ENCODE data around the gene RBP5. TPM values are rescaled to one million over a fixed set of nuclear protein-coding genes. Genes with fewer than 3 reads are reported as not detected.

Gene RBP5
- total RNA-seq, 2 donors from 2014 or later = 0.97 to 2.1 TPM

DNA sequence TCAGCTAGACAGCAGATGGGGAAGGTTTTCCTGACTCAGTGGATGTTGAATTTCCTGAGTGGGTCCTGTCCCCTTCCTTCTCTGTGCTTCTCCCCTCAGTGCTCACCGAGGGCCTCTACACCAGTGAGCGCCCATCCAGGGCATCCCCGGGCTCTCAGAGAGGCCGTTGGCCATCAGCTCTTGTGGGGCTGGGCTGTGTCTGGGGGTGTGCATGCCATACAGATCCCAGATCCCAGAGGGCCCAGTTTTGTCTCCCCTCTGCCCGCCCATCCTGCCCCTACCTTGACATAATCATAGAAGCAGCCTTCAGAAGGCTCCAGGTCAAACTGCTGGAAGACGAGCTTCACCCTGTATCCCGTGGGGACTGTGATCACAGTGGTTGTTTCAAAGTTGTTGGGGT lies 37.5 kb downstream of the RBP5 start:
- ATAC-seq (peak in 1 of 2 donors; percentile 5), DNase-seq (no peak)
- intact Hi-C loops (cut with DNase I) = no loop called here

DNA sequence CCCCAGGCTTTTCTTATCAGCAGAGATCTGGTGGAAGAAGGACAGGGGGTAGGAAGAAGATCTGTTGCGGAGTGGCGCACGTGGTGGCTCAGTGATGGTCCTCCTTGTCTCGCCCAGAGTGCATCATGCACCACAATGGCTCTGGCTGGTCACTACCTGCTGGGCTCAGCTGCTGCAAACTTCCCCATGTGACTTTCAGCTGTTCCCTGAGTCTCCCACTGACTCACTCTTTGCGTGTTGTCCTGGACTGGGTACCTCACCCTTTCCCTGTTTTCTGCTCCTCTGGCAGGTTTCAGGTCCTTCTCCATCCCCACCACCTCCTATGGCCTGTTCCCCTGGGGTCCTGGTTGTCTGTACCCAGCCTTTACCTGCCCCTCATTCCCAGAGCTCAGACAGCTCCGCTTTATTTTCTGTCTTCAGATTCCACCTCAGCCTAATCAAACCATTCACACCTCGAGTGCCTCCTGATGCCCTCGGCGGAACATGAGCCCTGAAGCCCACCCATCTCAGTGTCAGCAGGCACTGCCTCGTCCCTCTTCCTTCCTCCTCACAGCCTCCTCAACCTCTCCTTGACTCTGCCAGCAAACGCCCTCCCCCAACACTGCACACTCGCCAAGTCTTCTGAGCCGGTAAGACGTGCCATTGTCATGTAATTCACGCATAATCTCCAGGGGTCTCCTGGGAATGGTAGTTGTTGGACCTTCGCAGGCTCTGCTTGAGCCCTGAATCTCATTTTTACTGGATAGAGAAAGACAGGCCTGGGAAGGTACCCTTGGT lies 38.3 kb downstream of the RBP5 start:
- no peak for DNase-seq
- intact Hi-C loops (cut with DNase I) = no loop called here
- ATAC-seq = peak in 1 of 2 donors; percentile 8

DNA sequence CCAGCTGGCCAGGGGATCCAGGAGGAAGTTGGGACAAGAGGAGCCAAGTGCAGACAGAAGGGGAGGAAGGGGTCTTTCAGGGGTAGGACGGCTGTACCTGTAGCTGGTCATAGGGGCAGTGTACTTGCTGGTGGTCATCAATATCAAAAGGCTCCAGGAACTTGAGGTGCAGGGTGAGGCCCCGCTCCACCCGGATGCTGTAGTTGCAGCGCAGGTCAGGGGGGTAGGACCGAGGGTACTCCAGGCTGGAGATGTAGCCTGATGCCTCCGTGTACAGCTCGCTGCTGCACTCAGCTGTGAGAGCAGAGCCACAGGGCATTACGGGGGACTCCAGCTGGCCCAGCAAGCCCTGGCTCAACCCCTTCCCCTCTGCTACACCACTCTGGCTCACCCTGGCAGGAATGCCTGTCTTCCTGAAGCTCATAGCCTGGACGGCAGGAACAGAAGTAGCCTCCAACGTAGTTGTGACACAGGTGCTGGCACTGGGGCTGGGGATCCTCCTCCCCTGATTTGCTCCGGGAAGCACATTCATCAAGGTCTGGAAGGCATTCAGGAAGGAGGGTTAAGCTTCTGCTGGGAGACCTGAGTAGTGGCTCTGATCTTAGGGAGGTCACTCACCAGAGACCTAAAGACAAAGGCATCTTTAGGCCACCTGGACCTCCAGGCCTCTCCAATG lies 39.4 kb downstream of the RBP5 start:
- DNase-seq (no peak), ATAC-seq (no peak)
- intact Hi-C loops (cut with DNase I) = no loop called here

DNA sequence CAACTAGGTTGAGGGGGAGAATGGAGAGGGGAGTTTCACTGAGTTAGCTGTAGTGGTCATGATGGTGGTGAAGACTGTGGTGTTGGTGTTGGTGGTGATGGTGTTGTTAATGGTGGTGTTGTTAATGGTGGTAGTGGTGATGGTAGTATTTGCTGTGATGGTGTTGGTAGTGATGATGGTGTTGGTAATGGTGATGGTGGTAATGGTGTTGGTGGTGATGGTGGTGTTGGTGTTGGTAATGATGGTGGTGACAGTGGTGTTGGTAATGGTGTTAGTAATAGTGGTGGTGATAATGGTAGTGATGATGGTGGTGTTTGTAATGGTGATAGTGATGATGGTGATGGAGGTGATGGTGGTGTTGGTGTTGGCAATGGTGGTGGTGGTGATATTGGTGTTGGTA lies 45.6 kb downstream of the RBP5 start:
- intact Hi-C loops (cut with DNase I) = no loop called here
- ATAC-seq = no peak
- DNase-seq = no peak

DNA sequence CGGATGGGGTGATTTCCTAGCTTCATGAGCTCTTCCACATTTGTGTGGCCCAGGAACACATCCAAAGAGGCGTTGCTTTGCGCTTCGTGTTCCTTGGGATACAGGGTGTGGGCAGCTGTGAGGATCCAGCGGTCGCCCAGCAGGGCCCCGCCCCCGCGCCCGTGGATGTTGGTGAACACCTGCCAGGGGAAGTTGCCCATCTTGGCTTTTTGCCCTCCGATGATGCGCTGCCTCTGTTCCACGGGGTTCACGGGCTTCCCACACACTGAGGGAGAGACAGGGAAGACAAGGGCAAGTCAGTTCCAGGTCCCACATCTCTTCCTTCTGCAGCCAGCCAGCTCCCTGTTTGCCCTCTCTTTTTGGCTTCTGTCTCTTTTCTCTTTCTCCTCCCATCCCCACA lies 47.7 kb downstream of the RBP5 start:
- intact Hi-C loops (cut with DNase I) = no loop called here
- DNase-seq (no peak), ATAC-seq (no peak)

DNA sequence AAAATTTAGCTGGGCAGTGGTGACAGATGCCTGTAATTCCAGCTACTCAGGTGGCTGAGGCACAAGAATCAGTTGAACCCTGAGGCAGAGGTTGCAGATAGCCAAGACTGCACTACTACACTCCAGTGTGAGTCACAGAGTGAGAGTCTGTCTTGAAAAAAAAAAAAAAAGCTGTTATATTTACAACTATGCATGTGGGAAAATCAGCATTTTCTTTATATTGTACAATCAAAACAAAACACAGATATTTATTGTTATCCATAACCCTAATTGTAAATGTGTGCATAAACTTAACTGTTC lies 48.9 kb downstream of the RBP5 start:
- no peak for DNase-seq
- intact Hi-C loops (cut with DNase I) = no loop called here
- ATAC-seq = peak; percentile 41 to 85

DNA sequence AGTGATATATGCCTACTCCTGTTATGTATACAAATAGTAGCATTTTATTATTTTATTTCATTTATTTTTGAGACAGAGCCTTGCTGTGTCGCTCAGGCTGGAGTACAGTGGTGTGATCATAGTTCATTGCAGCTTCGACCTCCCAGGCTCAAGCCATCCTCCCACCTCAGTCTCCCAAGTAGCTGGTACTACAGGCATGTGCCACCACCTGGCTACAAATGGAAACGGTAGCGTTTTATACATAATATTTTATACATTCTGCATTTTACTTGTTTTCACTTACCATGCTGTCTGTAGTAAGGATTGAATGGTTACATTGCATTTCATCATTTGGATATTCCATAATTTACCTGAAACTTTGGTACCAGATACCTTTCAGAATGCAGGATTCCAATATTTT lies 50.5 kb downstream of the RBP5 start:
- intact Hi-C loops (cut with DNase I) = no loop called here
- ATAC-seq (no peak), DNase-seq (no peak)

DNA sequence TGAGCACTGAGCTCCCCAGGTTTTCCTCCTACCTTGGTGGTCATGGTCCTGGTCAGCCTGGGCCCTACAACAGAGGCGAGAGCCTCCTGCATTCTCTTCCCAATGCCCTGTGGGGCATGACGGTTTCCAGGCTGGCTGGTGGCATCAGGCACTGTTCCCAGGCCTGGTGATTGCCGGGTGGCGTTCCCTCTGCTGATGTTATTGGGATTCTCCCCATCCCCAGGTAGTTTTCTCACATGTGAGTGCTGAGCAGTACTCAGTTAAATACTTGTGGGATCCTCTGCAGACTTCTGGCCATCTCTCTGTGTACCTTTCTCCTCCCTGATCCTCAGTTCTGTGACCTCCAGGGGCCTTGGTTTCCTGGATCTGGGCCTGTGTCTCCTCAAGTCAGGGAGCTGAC lies 52.2 kb downstream of the RBP5 start:
- intact Hi-C loops (cut with DNase I) = no loop called here
- ATAC-seq (no peak), DNase-seq (no peak)

DNA sequence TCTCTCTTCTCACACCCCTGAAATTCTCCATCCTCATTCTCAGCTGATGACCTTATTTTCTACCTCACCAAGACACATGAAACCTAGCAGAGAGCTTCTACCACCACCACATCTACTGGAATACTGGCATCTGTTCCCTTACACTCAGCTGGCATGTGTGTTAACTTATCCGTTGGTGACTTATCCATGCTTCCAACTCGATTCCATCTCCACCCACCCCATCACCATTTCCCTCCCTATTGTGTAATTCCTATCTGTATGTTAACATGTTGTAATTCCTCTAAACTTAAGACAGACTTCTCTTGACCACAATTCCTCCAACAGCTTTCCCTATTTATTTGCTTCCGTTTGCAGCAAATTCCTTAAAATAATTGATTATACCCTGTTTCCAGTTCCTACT lies 52.8 kb downstream of the RBP5 start:
- intact Hi-C loops (cut with DNase I) = no loop called here
- ATAC-seq = no peak
- DNase-seq = no peak

DNA sequence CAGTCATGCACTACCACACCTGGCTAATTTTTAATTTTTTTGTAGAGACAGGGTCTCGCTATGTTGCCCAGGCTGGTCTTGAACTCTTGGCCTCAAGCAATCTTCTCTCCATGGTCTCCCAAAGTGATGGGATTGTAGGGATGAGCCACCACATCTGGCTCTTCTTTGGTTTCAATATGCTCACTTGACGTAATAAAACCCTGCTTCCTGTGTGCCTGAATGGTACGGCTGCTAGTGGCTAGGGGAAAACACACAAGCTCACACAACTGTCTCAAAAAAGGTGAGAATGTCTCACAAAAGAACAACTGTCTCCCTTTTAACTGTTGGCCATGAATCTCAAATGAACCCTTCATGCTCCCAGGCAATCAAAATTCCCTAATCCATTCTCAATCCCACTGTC lies 53.2 kb downstream of the RBP5 start:
- ATAC-seq (no peak), DNase-seq (no peak)
- intact Hi-C loops (cut with DNase I) = no loop called here

DNA sequence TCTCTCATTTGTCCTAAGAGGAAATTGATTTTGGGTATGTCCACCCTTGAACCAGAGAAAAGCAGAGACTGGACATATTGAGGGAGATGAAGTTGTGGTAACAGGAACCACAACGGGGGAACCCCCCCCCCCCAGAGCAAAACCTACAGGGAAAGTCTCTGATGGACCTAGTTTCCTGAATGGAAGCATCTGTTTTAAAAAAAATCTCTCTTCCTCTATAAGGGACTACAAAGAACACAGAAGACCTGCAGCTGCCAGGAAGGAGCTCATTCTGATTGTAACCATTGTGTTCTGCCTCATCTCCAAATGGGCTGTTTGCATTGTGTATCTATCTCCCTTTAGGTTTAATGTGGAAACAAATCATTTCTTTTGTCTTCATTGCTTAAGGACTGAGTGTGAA lies 54.7 kb downstream of the RBP5 start:
- no peak for ATAC-seq
- DNase-seq = no peak
- intact Hi-C loops (cut with DNase I) = no loop called here

Other genes with a start within 250 kb of the RBP5 start
- 10 to 100 TPM in 1 of 2 donors, 1 to 10 TPM in 1; 8.1 to 10.5 TPM for gene LRRC23, start 224.1 kb downstream of the RBP5 start, total RNA-seq
- gene ENO2, start 214.3 kb downstream of the RBP5 start, total RNA-seq = 10 to 100 TPM; 12.8 to 24.9 TPM
- gene ATN1, start 200.9 kb downstream of the RBP5 start, total RNA-seq = 10 to 100 TPM; 75.3 to 83.1 TPM
- gene RNU7-1, start 185.1 kb downstream of the RBP5 start, total RNA-seq = not detected
- 100 to 1,000 TPM; 249 to 282 TPM for gene C12orf57, start 184.9 kb downstream of the RBP5 start, total RNA-seq
- gene PTPN6, start 177.5 kb downstream of the RBP5 start, total RNA-seq = 10 to 100 TPM; 13.0 to 18.9 TPM
- gene PHB2, start 158.2 kb downstream of the RBP5 start, total RNA-seq = 100 to 1,000 TPM; 117 to 157 TPM
- 10 to 100 TPM; 34.4 to 36.6 TPM for gene EMG1, start 158.0 kb downstream of the RBP5 start, total RNA-seq
- 10 to 100 TPM; 22.6 to 29.4 TPM for gene LPCAT3, start 110.4 kb downstream of the RBP5 start, total RNA-seq
- gene C1S, start 68.2 kb downstream of the RBP5 start, total RNA-seq = 100 to 1,000 TPM; 222 to 287 TPM
- gene C1R, start 36.4 kb downstream of the RBP5 start, total RNA-seq = 100 to 1,000 TPM; 331 to 488 TPM
- gene C1RL, start 19.7 kb downstream of the RBP5 start, total RNA-seq = 10 to 100 TPM; 23.0 to 29.8 TPM
- 10 to 100 TPM; 14.7 to 17.0 TPM for gene CLSTN3, start 1.5 kb upstream of the RBP5 start, total RNA-seq
- gene PEX5, start 60.8 kb upstream of the RBP5 start, total RNA-seq = 10 to 100 TPM; 31.5 to 33.1 TPM
- gene ACSM4, start 175.2 kb upstream of the RBP5 start, total RNA-seq = not detected

Measured in left cardiac atrium (tissue), 4 donors.